Activated effector memory CD4-positive, alpha-beta T cell treated with Interleukin-2 at 50 U/mL for 16 hours (primary cell): ENCODE results near the gene PSME4.

Experiments used
- DNase-seq: peaks from one replicate; pipeline ENCODE4 v3.0.0-alpha.2; 2020

The PSME4 gene, protein sequence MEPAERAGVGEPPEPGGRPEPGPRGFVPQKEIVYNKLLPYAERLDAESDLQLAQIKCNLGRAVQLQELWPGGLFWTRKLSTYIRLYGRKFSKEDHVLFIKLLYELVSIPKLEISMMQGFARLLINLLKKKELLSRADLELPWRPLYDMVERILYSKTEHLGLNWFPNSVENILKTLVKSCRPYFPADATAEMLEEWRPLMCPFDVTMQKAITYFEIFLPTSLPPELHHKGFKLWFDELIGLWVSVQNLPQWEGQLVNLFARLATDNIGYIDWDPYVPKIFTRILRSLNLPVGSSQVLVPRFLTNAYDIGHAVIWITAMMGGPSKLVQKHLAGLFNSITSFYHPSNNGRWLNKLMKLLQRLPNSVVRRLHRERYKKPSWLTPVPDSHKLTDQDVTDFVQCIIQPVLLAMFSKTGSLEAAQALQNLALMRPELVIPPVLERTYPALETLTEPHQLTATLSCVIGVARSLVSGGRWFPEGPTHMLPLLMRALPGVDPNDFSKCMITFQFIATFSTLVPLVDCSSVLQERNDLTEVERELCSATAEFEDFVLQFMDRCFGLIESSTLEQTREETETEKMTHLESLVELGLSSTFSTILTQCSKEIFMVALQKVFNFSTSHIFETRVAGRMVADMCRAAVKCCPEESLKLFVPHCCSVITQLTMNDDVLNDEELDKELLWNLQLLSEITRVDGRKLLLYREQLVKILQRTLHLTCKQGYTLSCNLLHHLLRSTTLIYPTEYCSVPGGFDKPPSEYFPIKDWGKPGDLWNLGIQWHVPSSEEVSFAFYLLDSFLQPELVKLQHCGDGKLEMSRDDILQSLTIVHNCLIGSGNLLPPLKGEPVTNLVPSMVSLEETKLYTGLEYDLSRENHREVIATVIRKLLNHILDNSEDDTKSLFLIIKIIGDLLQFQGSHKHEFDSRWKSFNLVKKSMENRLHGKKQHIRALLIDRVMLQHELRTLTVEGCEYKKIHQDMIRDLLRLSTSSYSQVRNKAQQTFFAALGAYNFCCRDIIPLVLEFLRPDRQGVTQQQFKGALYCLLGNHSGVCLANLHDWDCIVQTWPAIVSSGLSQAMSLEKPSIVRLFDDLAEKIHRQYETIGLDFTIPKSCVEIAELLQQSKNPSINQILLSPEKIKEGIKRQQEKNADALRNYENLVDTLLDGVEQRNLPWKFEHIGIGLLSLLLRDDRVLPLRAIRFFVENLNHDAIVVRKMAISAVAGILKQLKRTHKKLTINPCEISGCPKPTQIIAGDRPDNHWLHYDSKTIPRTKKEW (N-terminal part only)

DNA sequence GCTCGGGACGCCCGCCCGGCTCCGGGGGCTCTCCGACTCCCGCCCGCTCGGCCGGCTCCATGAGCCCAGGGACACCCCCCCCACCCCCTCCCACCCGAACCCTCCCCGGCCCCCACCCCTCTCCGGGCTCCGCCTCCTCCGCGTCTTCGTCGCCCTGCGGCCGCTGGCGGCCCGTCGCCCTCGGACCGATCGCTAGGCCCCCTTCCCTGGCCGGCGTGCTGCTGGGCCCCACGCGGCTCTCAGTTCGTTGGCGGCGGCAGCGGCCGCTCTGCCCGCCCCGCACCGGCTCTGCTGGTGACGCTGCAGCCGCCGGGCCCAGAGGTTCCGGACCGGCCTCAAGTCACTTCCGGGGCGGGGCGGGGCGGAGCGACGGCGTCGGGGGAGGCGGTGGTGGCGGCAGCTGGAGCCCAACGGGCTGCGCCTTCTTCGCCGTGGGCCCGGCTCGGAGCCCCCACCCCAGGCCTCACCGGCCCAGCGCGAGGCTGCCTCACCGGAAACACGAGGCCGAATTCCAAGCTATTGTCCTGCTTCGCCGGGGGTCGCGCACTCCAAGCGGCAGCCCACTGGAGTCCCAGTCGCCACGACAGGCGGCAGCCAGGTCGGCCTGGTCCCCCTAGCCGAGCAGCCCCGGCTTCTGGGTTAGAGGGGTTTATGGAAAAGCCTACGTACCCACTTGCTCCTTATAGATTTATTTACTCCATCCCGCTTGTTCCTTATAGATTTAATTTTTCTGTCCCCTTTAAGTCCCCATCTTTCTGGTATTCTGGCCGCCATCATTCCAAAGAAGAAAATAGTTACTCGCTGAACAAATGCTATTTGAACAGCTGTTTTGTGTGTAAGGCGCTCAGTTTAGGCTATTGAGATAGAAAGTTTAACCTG is at the start of gene PSME4:
PSME4 (minus strand) TSS at position 270 of the 879 bp plus-strand sequence; CDS start at position 61, 209 bp downstream.
- DNase-seq: peak; percentile 92

DNA sequence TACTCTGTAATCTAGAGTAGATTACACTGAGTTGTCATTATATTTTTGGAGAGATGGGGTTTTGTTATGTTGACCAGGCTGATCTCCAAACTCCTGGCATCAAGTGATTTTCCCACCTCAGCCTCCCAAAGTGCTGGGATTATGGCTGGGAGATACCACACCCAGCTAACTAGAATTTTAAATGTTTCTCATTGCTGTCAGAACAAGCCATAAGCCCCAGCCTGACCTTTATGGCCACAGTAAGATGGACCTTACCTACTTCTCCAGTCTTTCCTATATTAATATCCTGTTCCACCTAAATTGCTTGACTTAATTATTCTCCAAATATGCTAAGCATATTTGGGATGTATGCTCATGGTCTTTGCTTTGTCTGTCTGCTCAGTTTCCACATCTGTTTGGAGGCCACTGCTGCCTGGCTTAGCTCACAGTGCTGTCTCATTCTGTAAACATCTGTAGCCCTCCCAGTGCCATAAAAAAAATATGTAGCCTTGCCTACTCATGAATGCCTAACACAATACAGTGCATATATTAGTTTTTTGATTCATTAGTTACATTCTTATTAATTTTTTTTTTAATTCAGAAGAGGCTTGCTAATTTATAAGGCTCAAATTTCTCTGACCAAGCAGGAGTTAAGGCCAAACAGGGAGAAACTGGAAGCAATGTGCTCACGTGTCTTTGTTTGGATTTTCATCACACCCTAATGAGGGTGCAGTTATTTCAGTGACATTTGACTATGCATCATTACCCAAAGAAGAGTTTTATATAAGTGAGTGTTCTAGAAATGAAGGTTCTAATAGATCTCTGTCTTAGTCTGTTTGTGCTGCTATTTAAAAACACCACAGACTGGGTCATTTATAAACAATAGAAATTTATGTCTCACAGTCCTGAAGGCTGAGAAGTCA is 45.3 kb upstream of the PSME4 start:
- no peak for DNase-seq

DNA sequence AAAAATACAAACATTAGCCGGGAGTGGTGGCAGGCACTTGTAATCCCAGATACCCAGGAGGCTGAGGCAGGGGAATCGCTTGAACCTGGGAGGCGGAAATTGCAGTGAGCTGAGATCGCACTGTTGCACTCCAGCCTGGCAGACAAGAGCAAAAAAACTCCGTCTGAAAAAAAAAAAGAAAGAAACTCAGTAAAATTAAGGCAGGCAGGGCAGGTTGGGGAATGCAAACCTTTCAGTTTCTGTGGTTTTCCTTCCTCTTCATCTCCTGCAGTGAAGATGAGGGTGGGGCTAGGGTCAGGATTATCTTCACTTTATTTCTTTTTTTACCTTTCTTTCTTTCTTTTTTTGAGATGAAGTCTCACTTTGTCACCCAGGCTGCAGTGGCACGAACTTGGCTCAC is 43.2 kb upstream of the PSME4 start:
- no peak for DNase-seq

DNA sequence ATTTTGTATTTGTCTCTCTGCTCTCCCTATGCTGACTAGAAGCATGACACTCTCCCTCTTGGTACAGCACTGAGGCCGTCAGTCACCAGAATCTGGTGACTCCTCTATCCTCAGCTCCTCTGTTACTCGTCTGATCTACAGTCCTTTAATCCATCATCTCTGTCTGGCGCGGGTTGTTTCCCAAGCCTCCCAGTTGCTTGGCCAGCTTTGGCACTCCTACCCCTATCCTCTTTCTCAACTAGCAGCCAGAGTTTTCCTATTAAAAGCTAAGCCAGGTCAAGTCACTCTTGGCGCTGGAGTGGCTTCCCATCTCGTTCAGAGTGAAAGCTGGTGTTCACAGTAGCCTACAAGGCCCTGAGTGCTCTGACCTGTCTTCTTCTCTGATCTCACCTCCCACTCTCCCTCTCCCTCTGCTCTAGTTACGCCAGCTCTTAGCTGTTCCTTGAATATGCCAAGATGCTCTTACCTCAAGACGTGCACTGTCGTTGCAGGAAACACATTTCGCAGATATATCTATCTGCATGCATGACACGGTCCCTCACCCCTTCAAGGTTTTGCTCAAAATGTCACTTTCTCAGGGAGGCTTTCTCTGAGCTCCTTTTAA is 41.8 kb upstream of the PSME4 start:
- DNase-seq: no peak

DNA sequence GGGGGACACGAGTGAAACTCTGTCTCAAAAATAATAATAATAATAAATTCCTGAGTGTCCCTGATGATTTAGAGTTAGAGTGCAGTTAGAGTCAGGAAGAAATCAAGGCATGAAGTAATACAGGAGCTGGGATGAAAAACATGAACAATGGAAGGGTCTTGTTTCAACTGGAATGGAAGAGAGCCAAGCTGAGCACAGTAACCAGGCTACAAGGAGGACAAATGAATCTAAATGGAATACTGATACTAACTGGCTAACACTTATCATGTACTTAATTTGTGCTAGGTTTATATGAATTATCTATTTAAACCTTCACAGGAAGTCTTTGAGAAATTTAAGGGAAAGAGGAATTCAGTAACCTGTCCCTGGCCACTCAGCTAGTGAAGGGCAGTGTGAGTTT is 38.8 kb upstream of the PSME4 start:
- DNase-seq: no peak

DNA sequence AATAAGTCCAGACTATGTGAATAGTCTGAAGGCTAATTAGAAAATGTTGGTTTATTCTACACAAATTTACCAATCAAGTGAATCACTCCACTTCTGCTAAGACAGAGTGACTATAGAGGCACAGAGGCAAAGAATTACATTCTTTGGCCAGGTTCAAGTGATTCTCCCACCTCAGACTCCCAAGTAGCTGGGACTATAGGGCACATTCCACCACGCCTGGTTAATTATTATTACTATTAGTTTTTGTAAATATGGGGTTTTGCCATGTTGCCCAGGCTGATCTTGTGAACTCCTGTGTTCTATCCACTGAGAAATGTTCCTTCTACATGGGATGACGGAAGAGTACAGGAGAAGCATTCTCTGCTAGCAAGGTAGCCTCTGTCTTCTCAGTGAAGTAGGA is 37.6 kb upstream of the PSME4 start:
- DNase-seq: no peak

DNA sequence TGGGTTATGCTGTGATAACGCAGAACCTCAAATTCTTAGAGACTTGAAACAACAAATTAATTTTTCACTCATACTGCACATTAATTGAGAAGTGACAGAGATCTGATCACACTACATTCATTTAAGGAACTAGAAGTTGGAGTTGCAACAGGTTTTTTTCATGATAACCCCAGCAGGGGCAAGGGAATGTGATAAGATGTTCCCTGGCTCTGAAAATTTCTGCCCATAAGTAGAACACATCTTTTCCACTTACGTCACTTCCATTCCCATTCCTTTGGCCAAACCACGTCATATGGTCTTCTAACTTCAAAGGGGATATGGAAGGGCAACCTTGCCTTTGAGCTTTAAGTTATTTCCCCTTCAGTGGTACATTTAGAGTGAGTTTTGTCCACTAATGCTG is 29.7 kb upstream of the PSME4 start:
- DNase-seq: no peak

DNA sequence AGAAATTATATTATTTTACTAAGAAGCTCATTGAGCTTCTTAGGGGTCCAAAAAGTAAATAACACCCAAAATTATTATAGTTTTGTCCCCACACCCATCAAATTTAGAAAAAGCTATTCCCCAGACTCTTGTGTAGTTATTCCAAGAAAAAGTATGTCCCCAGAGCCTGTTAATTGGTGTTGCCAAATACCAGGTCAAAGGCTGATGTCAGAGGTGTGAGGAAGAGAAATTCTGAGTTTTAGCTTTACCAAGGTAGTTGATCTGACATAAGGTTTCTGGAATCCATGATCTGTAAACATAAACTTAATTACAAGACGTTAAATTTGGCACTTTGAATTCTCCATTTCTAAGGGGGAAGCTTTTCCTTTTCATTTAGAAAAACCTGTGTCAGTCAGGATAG is 29.3 kb upstream of the PSME4 start:
- DNase-seq: no peak

DNA sequence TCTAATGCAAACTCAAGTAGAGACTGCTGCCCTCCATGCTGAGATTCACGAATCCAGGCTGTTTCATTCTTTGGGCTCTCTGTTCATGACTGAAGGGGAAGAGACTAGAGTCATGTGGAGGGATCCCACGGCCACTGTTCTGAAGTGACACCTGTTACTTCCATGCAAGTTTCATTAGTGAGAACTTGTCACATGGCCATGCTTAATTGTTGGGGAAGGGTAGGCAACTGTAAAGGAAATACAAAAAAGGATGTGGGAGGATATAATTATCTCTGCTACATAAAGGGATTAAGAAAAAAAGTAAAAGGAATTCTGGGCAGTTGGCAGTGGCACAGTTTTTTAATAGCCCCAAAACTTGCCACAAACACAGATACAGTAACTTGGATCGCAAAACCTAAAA is 28.0 kb upstream of the PSME4 start:
- DNase-seq: no peak

DNA sequence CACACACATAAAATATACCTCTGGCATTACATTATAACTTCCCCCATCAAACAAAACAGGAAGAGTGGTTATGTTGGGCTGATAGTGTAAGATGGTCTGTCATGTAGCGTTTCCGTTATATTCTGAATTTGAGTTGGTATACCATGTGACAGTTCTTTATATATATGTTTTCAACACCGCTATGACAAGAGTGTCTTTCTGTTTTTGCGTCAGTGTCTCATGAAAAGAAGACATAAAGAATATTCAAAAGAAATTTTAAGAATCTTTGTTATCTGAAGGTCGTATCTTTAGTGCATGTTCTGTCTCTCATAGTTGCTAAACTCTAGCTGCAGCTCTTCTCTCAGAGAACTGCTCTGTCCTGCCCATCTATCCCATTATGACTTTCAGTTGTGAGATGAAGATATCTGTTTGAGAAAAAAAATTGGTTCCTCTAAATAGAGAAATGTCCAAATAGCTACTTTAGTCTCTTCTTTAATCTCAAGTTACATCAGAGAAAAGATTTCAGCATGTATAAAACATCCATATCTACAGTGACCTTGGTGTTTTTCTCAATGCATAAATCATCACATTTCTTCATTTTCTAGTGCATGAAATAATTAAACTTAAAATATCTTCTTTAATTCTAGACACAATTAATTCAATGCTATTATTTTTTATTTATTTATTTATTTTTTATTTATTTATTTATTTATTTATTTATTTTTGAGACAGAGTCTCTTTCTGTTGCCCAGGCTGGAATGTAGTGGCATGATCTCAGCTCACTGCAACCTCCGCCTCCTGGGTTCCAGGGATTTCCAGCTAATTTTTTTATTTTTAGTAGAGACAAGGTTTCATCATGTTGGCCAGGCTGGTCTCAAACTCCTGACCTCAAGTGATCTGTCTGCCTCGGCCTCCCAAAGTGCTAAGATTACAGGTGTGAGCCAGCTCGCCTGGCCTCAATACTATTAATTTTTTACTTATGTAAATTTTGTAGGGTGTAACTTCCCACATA is 24.3 kb upstream of the PSME4 start:
- no peak for DNase-seq

DNA sequence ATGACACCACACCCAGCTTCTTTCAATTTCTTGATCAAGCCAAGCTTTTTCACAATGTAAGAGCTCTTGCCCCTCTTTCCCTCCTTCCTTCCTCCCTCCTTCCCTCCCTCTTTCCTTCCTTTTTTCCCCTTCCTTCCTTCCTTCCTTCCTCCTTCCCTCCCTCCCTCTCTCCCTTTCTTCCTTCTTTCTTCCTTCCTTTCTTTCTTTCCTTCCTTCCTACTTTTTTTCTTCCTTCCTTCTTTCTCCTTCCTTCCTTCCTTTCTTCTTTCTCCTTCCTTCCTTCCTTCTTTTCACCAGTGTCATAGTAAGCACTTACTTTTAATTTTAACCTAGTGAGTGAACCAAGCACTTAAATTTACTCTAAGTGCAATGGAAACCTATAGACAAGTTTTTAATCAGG is 21.2 kb upstream of the PSME4 start:
- no peak for DNase-seq

DNA sequence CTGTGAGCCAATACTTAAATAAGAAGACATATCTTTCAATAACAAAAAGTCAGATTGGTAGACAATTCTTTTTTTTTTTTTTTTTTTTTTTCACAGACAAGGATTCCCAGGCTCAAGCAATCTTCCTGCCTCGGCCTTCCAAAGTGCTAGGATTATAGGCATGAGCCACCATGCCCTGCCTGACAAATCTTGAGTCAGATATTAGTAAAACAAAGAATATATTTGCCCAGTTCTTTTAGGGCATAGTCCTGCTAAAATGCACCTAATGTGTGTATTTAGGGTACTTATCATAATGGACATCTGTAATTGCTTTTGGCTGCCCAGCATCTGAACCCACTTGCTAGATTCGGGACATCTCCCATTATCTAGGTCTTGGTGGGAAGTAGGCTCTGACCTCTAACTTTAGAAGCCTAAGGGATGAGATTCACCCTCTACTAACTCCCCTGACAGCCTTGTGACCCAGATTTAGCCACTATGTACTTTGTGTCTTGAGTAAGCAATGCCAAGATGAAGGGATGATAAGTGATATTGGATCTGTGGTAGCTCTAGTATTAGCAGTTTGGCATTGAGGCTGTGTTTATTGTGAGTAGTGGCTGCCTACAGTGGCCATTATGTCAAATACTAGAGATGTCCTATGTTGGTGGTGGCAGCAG is 18.5 kb upstream of the PSME4 start:
- DNase-seq: no peak

DNA sequence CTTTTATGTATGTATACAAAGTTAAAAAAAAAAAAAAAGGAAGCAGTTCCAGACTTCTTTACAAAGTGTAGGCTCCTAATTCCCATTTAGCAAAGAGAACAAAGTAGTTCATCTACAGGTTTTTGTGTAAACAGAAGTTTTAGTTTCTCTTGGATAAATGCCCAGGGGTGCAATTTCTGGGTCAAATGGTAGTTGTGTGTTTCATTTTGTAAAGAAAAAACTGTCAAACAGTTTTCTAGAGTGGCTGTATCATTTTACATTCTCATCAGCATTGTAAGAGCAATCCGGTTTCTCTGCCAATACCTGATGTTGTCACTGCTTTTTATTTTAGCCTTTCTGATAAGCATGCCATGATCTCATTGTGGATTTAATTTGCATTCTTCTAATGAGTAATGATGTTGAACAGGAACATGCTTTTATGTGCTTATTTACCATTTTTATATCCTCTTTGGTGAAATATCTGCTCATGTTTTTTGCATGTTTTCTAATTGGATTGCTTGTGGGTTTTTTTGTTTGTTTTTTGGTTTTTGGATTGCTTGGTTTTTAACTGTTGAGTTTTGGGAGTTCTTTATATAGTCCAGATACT is 16.6 kb upstream of the PSME4 start:
- no peak for DNase-seq

DNA sequence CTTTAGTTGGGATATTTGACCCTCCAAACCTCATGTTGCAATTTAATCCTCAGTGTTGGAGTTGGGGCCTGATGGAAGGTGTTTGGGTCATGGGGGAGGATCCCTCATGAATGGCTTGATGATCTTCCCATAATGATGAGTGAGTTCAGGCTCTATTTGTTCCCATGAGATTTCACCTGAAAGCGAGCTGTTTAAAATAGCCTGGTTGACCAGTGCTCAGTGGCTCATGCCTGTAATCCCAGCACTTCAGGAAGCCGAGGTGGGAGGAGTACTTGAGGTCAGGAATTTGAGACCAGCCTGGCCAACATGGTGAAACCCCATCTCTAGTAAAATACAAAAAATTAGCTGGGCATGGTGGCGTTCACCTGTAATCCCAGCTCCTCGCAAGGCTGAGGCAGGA is 14.9 kb upstream of the PSME4 start:
- DNase-seq: no peak

DNA sequence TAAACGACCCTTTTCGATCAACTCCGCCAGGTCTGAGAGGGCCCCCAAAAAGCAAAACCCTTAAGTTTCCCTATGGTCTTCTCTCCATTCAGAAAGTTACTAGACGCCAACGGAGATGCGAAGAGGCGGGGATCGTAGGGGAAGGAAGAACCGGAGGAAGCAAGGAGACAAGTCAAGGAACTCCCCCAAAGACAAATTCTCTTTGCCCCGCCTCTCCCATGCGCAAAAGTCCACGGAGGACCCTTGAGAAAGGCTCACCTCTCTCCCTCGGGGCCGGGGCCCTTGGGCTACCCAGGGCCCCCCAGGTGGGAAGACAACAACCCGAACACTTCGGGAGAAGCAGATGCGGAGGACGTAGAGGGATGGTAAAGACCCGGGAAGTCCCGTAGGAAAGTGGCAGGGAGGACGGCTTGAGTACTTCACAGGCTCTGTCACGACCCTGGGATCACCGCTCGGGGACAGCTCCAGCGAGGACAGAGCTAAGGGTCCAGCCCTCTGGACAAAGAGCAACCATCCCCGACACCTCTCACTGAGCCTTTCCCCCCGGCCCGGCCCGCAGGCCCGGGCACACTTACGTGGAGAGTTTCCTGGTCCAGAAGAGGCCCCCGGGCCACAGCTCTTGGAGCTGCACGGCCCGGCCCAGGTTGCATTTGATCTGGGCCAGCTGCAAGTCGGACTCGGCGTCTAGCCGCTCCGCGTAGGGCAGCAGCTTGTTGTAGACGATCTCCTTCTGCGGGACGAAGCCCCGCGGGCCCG is 647 bp downstream of the PSME4 start:
- DNase-seq: peak; percentile 10

DNA sequence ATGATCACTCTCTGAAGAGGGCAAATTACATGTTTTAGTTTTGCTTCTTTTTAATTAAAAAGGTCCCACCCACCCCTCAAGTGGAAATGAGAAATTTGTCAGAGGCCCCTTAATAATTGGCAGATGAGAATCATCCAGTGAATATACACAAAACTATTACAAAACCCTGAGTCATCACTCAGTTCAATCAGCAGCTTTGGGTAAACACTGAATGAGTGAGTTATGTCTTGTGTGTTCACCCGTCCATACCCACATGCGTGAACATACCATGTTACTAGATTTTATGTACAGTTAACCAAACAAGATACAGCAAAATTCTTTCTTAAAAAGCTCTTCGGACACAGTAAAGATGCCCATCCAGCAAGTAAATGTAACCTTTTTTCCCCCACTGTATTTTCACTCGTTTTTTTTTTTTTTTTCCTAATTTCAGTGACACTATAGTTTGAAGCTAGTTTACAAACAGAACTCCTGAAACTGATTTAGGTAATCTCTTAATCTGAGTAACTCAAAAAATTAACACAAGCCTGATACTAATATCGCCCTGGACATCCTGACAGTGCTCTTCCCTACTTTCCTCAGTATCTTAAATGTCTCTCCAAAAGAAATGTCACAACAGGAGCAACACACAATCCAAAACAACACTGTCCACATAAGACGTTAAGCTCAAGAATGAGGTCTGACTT is 1.4 kb downstream of the PSME4 start:
- DNase-seq: no peak
